B cell (primary cell): ENCODE data around the gene HAUS3.

ENCODE experiments used
- EZH2 ChIP-seq: IDR thresholded peaks from 2 replicates; pipeline ENCODE4 v1.6.1; 2012; ENCODE audit warnings: borderline replicate concordance, low read depth, mild to moderate bottlenecking, moderate library complexity, low read length; ENCODE audit not compliant: insufficient read depth, poor library complexity, severe bottlenecking
- TF ChIP-seq, protein P1 (sequence below): fragments of 200-600 bp; IDR thresholded peaks from one replicate; pipeline ENCODE4 v1.8.0; 2022; ENCODE audit warnings: antibody characterized with exemption, mild to moderate bottlenecking

DNA sequence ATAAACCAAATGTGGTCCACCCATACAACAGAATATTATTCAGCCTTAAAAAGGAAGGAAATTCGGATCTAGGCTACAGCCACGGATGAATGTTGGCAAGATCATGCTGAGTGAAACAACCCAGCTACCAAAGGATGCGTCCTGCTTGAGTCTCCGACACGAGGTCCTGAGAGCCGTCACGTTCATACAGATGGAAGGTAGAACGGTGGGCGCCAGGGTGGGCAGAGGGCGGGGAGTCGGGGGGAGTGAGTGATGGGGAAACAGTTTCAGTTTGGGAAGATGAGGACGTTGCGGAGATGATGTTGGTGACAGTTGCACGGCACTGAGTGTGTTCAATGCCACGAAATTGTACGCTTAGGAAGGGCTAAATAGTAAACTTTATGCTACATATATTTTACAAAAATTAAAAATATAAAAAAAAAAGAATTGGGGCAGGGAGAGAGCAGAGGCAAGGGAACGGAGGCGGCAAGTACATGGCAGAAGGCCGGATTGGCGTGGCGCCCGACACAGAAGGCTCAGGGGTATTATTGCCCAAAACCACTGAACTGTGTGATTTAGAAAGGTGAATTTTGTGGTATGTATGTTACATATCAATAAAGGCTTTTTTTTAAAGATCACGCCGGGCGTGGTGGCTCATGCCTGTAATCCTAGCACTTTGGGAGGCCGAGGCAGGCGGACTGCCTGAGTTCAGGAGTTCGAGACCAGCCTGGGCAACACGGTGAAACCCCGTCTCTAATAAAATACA, 34.8 kb upstream of the HAUS3 start:
- TF ChIP-seq EZH2 = no peak
- TF ChIP-seq, protein P1, sequence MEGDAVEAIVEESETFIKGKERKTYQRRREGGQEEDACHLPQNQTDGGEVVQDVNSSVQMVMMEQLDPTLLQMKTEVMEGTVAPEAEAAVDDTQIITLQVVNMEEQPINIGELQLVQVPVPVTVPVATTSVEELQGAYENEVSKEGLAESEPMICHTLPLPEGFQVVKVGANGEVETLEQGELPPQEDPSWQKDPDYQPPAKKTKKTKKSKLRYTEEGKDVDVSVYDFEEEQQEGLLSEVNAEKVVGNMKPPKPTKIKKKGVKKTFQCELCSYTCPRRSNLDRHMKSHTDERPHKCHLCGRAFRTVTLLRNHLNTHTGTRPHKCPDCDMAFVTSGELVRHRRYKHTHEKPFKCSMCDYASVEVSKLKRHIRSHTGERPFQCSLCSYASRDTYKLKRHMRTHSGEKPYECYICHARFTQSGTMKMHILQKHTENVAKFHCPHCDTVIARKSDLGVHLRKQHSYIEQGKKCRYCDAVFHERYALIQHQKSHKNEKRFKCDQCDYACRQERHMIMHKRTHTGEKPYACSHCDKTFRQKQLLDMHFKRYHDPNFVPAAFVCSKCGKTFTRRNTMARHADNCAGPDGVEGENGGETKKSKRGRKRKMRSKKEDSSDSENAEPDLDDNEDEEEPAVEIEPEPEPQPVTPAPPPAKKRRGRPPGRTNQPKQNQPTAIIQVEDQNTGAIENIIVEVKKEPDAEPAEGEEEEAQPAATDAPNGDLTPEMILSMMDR = no peak
